Measurements from ENCODE around the gene TMEM154.
A peak's percentile ranks its signal among the peaks of the same experiment; 100 is the strongest.

Gene TMEM154

GRCh38 chr4:152634110-152634760, 45.6 kb downstream of the TMEM154 start:
- ChIA-PET CTCF (interaction anchor here (0.5 to 1.1 kb wide), 2 partner anchors 112 to 129 kb away, joined by 3 to 8 read pairs; no protein-coding TSS in a partner anchor), POLR2A (no interaction called here)
- no peaks in the 10 kb centered on the region for H3K4me1 ChIP-seq (ENCODE audit: control insufficient read depth, insufficient read depth, low read length)
- peak; percentile 35; the same call in 1 of the 2 replicates for TF ChIP-seq ZBTB17 (tag by site-specific recombination; IDR thresholded peaks at IDR 0.05)
- TF ChIP-seq ZBTB8A (tag by site-specific recombination; IDR thresholded peaks at IDR 0.05), result no peak
- peak; percentile 72 for TF ChIP-seq PRDM10 (tag by site-specific recombination; IDR thresholded peaks at IDR 0.05)
- no peak for TF ChIP-seq ZNF174 (tag by site-specific recombination; IDR thresholded peaks at IDR 0.05)
- H3K27ac ChIP-seq (ENCODE audit: extremely low read depth, low read depth, low read length), result no peak overlapping the region
- no peaks in the 10 kb centered on the region for H3K36me3 ChIP-seq (ENCODE audit: control insufficient read depth in 2 of 2, insufficient read depth in 1 of 2, low read length in 2 of 2)
- H3K4me3 ChIP-seq (ENCODE audit: low read depth, low read length), result no peak overlapping the region
- no peaks in the 10 kb centered on the region for H3K9me3 ChIP-seq (ENCODE audit: control insufficient read depth, insufficient read depth, low read depth, low read length)

GRCh38 chr4:152633118-152633517, 46.7 kb downstream of the TMEM154 start:
- no peaks in the 10 kb centered on the region for H3K4me1 ChIP-seq (ENCODE audit: control insufficient read depth, insufficient read depth, low read length)
- ChIA-PET CTCF (interaction anchor here (0.6 to 1.8 kb wide), 2 partner anchors 131 to 325 kb away, joined by 3 to 6 read pairs; no protein-coding TSS in a partner anchor), POLR2A (no interaction called here)
- H3K9me3 ChIP-seq (ENCODE audit: control insufficient read depth, insufficient read depth, low read depth, low read length), result no peaks in the 10 kb centered on the region
- no peak for TF ChIP-seq ZNF404 (tag by site-specific recombination; IDR thresholded peaks at IDR 0.05)
- no peak for TF ChIP-seq ZNF398 (tag by site-specific recombination; IDR thresholded peaks at IDR 0.05)
- TF ChIP-seq ELK4 (IDR thresholded peaks at IDR 0.05; ENCODE audit: borderline replicate concordance, low read depth, low read length), result no peak
- TF ChIP-seq GLI2 (tag by site-specific recombination; IDR thresholded peaks at IDR 0.05; ENCODE audit: borderline replicate concordance, low read depth), result no peak
- TF ChIP-seq ZNF324 (tag by site-specific recombination; IDR thresholded peaks at IDR 0.05), result no peak
- TF ChIP-seq SALL2 (tag by site-specific recombination; IDR thresholded peaks at IDR 0.05; ENCODE audit: borderline replicate concordance), result no peak
- TF ChIP-seq ZBTB10 (tag by site-specific recombination; IDR thresholded peaks at IDR 0.05), result no peak
- no peak for TF ChIP-seq ZNF843 (tag by site-specific recombination; IDR thresholded peaks at IDR 0.05)
- TF ChIP-seq ZNF701 (tag by site-specific recombination; IDR thresholded peaks at IDR 0.05), result no peak
- no peak for TF ChIP-seq MEIS1 (CRISPR knock-in tag; IDR thresholded peaks at IDR 0.05; ENCODE audit: borderline replicate concordance)
- TF ChIP-seq, protein P1, sequence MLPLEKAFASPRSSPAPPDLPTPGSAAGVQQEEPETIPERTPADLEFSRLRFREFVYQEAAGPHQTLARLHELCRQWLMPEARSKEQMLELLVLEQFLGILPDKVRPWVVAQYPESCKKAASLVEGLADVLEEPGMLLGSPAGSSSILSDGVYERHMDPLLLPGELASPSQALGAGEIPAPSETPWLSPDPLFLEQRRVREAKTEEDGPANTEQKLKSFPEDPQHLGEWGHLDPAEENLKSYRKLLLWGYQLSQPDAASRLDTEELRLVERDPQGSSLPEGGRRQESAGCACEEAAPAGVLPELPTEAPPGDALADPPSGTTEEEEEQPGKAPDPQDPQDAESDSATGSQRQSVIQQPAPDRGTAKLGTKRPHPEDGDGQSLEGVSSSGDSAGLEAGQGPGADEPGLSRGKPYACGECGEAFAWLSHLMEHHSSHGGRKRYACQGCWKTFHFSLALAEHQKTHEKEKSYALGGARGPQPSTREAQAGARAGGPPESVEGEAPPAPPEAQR (tag by site-specific recombination; IDR thresholded peaks at IDR 0.05), result no peak
- H3K4me3 ChIP-seq (ENCODE audit: low read depth, low read length), result no peak overlapping the region
- no peak overlapping the region for H3K27ac ChIP-seq (ENCODE audit: extremely low read depth, low read depth, low read length)
- no peaks in the 10 kb centered on the region for H3K36me3 ChIP-seq (ENCODE audit: control insufficient read depth in 2 of 2, insufficient read depth in 1 of 2, low read length in 2 of 2)
